ENCODE measurements around the gene GGA2.
"Not testable (repeated sequence)": the region's sequence is repeated elsewhere in the genome, so short reads cannot be mapped to it uniquely, and the experiment has no call there.

The GGA2 gene

DNA sequence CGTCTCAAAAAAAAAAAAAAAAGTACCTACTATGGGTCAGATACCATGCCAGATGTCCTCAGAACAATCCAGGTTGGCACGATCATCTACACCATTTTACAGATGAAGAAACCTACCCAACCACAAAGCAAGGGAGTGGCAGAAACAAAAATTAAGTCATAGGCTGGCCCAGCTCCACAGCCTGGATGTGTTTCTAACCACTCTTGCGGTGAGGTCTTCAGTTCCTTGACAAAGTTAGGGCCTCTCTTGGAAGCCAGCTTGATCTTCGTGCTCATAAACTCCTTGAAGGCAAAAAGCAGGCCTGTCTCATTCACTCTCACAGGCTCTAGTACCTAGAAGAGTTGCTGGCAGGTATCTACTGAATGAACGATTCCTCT lies 6.2 kb downstream of the GGA2 start:
- DNase-seq = no peak

DNA sequence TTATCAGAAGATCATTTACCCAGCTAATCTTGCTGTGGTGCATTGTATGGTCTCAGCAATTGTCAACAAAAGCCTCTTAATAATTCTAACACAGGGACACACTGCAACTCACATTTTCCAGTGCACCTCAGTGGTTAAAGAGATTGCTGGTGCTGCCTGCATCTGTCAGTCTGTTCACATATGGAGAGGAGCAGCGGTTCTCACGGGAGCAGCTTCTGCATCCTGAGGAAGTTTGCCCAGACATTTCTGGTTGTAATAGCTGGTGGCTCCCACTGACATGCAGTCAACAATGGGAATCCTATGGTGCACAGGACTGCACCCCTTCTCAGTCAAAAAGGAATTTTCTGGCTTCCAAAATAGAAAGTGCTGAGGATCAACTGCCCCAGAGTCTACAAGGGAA lies 7.8 kb downstream of the GGA2 start:
- no peak for DNase-seq

- DNase-seq = no peak
Measured at GRCh38 chr16:23501291-23501690, 9.0 kb downstream of the GGA2 start.

GRCh38 chr16:23500862-23501225 lies 9.4 kb downstream of the GGA2 start:
- DNase-seq = no peak

- no peak for DNase-seq
Measured at GRCh38 chr16:23500212-23500861, 10.0 kb downstream of the GGA2 start.

DNA sequence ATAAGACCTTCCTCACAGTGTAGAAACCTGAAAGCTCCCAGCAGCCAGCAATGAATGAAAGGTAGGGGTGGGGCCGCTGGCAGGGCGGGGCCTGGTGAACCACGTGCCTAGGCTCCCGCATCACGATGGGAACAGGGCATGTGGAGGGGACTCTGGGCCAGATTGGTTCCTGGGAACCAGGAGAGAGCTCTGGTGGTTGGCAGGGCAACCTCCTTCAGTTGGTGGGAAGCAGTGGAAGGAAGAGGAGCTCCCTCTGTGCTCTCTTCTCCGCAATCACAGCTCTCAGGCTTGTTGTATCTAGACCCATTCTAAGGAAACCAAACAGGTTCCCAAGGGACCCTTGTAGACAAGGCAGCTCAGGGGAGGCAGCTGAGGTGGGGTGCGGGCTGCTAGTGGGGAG lies 10.5 kb downstream of the GGA2 start:
- DNase-seq = no peak

GRCh38 chr16:23498863-23499262 lies 11.4 kb downstream of the GGA2 start:
- DNase-seq = no peak

DNA sequence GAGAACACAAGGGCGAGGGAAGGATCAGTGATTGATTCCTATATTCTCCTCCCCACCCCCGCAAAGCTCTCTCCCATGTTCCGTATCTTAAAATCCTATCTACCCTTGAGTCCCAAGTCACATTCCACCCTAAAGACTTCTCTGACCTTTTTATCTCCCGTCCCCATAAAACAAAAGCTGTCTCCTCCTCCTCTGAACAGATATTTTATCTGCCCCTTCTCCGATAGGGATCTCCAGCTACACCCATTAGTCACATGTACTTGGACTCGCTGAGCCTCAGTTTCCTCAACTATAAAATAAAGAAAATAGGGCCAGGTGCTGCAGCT lies 12.8 kb downstream of the GGA2 start:
- DNase-seq = no peak

- no peak for DNase-seq
Measured at GRCh38 chr16:23496821-23497542, 13.3 kb downstream of the GGA2 start.

- no peak for DNase-seq
Measured at GRCh38 chr16:23495671-23496070, 14.6 kb downstream of the GGA2 start.

DNA sequence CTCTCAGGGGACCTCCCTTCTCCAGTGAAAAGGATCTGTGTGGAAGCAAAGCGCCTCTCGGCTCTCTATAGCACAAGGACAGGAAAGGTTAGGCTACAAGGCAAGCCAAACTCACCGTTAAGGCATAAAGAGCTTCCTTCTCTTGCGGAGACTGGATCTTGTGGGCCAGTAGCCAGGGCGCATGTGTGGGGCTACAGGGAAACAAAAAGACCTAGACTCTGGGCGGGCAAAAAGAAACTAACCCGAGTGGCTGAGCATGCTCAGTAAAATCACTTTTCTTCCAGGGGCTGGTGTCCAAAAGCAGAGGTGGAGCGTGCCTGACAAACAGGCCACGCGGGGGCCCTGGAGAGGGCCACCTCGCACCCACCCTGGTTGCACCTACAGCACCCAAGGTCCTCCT lies 16.1 kb downstream of the GGA2 start:
- DNase-seq = no peak

GRCh38 chr16:23491490-23492391 lies 18.6 kb downstream of the GGA2 start:
- DNase-seq = no peak

DNA sequence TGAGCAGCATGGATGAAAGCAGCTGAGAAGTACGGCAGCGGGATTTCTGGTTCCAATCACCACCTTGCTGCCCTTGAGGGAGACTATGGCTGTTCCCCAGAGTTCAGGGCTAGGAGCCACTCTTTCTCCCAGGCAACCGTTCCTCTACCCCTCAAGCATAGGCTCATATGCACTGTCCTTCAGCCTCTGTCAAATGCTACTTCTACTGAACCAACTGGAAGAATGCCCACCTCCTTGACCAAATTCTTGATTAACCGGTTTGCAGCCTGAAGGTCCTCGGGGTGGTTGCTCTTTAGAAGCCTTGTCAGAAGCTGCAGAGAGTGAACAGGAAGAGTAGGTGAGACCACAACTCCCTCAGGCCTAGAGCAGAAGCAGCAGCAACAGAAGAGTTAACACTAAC lies 23.8 kb downstream of the GGA2 start:
- DNase-seq = no peak

DNA sequence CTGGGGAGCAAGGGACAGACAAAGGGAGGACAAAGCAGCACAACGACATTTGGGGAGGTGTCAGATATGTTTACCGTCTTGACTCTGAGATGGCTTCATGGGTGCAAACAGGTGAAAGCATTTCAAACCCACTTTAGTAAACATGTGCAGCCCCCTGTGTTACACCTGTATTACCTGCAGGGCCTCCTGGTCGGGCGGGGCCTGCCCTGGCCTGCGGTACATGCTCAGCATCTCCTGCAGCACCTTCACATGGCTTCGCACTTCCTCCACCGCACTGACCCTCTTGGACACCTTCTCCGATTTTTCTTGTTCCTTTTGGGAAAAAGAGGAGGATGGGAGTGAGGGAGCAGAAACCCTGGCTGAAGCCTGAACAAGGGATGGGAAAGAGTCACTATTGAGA lies 24.5 kb downstream of the GGA2 start:
- DNase-seq = no peak

DNA sequence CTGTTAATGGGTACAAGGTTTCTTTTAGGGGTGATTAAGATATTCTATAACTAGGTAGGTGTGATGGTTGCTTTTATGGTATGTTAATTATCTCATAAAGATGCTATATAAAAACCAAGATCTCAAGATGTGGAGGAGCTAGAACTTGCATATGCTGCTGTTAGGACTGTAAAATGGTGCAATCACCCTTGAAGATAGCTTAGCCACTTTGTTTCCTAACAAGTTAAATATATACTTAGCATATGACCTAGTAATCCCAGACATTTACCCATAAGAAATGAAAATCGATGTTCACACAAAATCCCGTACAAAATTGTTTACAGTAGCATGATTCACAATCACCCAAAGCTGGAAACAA lies 25.1 kb downstream of the GGA2 start:
- no peak for DNase-seq

DNA sequence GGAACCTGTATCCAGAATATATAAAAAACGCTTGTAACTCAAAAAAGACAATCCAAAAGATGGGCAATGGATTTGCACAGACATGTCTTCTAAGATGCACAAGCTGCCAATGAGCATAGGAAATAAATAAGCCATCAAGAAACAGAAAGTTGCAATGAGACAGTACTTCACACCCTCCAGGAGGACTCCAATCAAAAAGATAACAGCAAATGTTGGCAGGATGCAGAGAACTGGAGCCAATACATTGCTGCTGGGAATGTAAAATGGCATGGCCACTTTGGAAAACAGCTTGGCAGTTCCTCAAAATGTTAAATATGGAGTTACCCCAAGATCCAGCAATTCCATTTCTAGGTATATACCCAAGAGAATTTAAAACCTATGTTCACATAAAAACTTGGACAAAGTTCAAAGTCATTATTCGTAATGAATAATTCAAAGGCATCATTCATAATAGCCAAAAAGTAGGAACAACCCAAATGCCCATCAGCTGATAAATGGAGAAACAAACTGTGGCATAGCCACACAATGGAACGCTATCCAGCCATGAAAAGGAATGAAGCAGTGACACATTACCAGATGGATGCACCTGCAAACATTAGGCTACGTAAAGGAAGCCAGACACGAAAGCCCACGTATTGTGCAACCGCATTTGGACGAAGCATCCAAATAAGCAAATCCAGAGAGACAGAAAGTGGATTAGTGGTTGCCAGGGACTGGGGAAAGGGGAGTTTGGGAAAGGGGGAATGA lies 25.6 kb downstream of the GGA2 start:
- no peak for DNase-seq

- DNase-seq = not testable (repeated sequence)
Measured at GRCh38 chr16:23483492-23483891, 26.8 kb downstream of the GGA2 start.

GRCh38 chr16:23482778-23483177 lies 27.5 kb downstream of the GGA2 start:
- DNase-seq = no peak

- DNase-seq = no peak
Measured at GRCh38 chr16:23480257-23480656, 30.0 kb downstream of the GGA2 start.

DNA sequence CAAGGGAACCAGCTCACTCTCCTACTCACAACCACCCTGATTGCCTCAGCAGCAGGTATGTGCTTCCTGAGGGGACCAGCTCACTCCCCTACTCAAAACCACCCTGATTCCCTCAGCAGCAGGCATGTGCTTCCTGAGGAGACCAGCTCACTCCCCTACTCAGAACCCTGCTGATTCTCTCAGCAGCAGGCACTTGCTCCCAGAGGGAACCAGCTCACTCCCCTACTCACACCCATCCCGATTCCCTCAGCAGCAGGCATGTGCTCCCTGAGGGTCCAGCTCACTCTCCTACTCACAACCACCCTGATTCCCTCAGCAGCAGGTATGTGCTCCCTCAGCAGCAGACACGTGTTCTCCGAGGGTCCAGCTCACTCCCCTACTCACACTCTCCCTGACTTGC lies 31.2 kb downstream of the GGA2 start:
- no peak for DNase-seq

- DNase-seq = no peak
Measured at GRCh38 chr16:23478566-23478965, 31.7 kb downstream of the GGA2 start.

DNA sequence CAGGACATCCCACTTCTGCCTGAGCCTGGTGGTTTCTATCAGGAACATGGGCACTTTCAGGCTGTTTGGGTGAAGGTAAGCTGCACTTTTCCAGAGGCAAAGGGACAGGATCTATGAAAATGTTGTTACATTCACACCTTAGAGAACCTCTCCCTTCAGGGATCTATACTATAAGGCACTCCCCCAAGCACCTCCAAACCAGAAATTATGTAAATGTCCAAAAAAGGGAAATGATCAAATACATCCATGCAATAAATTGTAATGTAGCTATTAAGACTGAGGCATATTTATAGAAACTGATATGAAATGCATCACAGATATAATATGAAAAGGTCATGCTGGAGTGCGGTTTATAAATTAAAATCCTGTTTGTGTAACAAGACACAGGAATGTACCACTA lies 34.0 kb downstream of the GGA2 start:
- DNase-seq = no peak

DNA sequence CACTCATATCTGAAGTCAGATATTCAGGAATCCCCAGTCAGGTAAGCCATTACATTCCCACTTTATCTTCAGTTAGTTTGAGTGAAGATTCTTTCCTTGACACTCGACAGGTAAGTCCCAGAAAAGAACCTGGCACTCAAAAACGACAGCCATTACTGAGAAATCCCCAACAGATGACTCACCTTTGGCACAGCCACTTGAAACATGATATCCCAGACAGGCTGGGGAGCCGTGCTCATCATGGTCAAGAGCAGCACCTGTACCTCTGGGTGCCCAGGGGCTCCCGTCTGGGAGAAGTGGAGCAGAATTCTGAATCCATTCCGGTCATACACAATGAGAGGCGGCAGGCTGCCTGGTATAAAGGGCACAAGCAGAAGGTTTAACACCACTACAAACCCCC lies 40.5 kb downstream of the GGA2 start:
- no peak for DNase-seq

Data from Kasumi-1 (cell line).